B cell (primary cell): ENCODE measurements around the gene FAM13B. TPM values are rescaled to one million over a fixed set of nuclear protein-coding genes. Genes with fewer than 3 reads are reported as not detected.

Experiments used
- ATAC-seq: fragments of 200-7000 bp; cut with Tn5 transposase; one replicate; pipeline ENCODE4 v1.10.0; 2021; ENCODE audit warnings: low read depth, mild to moderate bottlenecking, moderate number of reproducible peaks, moderate library complexity
- CTCF ChIA-PET: fragments of 350-600 bp; sonication (Branson Sonifier 250); formaldehyde crosslinking; loops from one replicate; lab custom pipeline; 2021; ENCODE audit warnings: antibody characterized with exemption, inconsistent platforms; lab: Charles Lee
- POLR2A ChIA-PET: fragments of 350-600 bp; sonication (Branson Sonifier 250); formaldehyde crosslinking; loops from one replicate; lab custom pipeline; 2021; ENCODE audit warnings: antibody characterized with exemption; lab: Charles Lee
- DNase-seq: peaks from one replicate; pipeline ENCODE4 v3.0.0; 2013
- H2AFZ ChIP-seq: 2 replicates; pipeline ENCODE4 v1.6.1; 2012; ENCODE audit warnings: mild to moderate bottlenecking, low read depth, low read length; ENCODE audit not compliant: insufficient read depth, poor library complexity, severe bottlenecking
- H3K27ac ChIP-seq, 2 donors: 1 replicate in 1 of 2; 2 replicates in 1 of 2; pipeline ENCODE4 v1.5.1; 2012 to 2013; ENCODE audit warnings: low read length in 2 of 2, mild to moderate bottlenecking in 2 of 2, moderate library complexity in 1 of 2
- H3K27me3 ChIP-seq, 4 experiments: fragments of 200-600 bp in 1 of 4; sonication (generic) in 1 of 4; replicated peaks in 1 of 4; 1 replicate in 2 of 4; 2 replicates in 2 of 4; pipeline versions ENCODE4 v1.6.1 to v1.7.0; 2013 to 2016; ENCODE audit warnings: low read length in 3 of 4, mild to moderate bottlenecking in 2 of 4, mixed read lengths in 1 of 4, moderate library complexity in 1 of 4; ENCODE audit not compliant: insufficient read depth in 4 of 4, control insufficient read depth in 3 of 4; ENCODE audit errors: control extremely low read depth in 1 of 4
- H3K36me3 ChIP-seq, 2 experiments: replicated peaks in 1 of 2; 1 replicate in 1 of 2; 2 replicates in 1 of 2; pipeline versions ENCODE4 v1.6.1 to v1.7.1; 2013; ENCODE audit warnings: low read length in 1 of 2; ENCODE audit not compliant: insufficient read depth in 2 of 2, control insufficient read depth in 1 of 2; ENCODE audit errors: control extremely low read depth in 1 of 2, extremely low read depth in 1 of 2
- H3K4me1 ChIP-seq, 2 donors: fragments of 200-600 bp in 1 of 2; sonication (generic) in 1 of 2; 1 replicate in 1 of 2; 2 replicates in 1 of 2; pipeline versions ENCODE4 v1.5.1 to v1.6.1; 2013 to 2017; ENCODE audit warnings: low read length in 2 of 2; ENCODE audit not compliant: control insufficient read depth in 2 of 2, insufficient read depth in 2 of 2
- H3K4me2 ChIP-seq: replicated peaks from 2 replicates; pipeline ENCODE3; 2012; ENCODE audit warnings: mild to moderate bottlenecking, low read depth, low read length; ENCODE audit not compliant: poor library complexity, severe bottlenecking
- H3K4me3 ChIP-seq, 5 experiments: fragments of 200-600 bp in 1 of 5; sonication (generic) in 1 of 5; 1 replicate in 3 of 5; 2 replicates in 2 of 5; pipeline versions ENCODE4 v1.5.1 to v1.7.0; 2011 to 2016; ENCODE audit warnings: low read length in 4 of 5, mild to moderate bottlenecking in 4 of 5, low read depth in 2 of 5, control low read depth in 1 of 5, moderate library complexity in 1 of 5; ENCODE audit not compliant: insufficient read depth in 1 of 5; ENCODE audit errors: control extremely low read depth in 1 of 5, extremely low read depth in 1 of 5
- H3K79me2 ChIP-seq: fragments of 200-600 bp; sonication (generic); one replicate; pipeline ENCODE4 v1.6.0; 2016; ENCODE audit warnings: low read length; ENCODE audit not compliant: control insufficient read depth, insufficient read depth
- H3K9ac ChIP-seq: fragments of 200-600 bp; sonication (generic); 2 replicates; pipeline ENCODE4 v1.6.1; 2017; ENCODE audit warnings: mild to moderate bottlenecking, low read length, moderate library complexity
- H3K9me3 ChIP-seq, 3 donors: one replicate each; pipeline versions ENCODE4 v1.6.1 to v1.7.1; 2013; ENCODE audit warnings: low read length in 2 of 3; ENCODE audit not compliant: control insufficient read depth in 2 of 3, insufficient read depth in 1 of 3; ENCODE audit errors: control extremely low read depth in 1 of 3
- H4K20me1 ChIP-seq: 2 replicates; pipeline ENCODE4 v1.6.0; 2012; ENCODE audit warnings: mild to moderate bottlenecking, low read length; ENCODE audit not compliant: insufficient read depth, control insufficient read depth, poor library complexity, severe bottlenecking
- H3K27ac Mint-ChIP-seq: one replicate; pipeline ENCODE4 v1.8.0; 2021; ENCODE audit warnings: mixed read lengths
- H3K27me3 Mint-ChIP-seq: one replicate; pipeline ENCODE4 v1.8.0; 2021; ENCODE audit warnings: mixed read lengths
- H3K4me1 Mint-ChIP-seq: one replicate; pipeline ENCODE4 v1.8.0; 2021; ENCODE audit warnings: mixed read lengths
- H3K4me3 Mint-ChIP-seq: one replicate; pipeline ENCODE4 v1.8.0; 2021; ENCODE audit warnings: mixed read lengths
- H3K9me3 Mint-ChIP-seq: one replicate; pipeline ENCODE4 v1.8.0; 2022; ENCODE audit warnings: mixed read lengths; ENCODE audit not compliant: insufficient read depth
- CTCF ChIP-seq: fragments of 200-600 bp; IDR thresholded peaks from one replicate; pipeline ENCODE4 v1.8.0; 2022; ENCODE audit warnings: antibody characterized with exemption, mild to moderate bottlenecking
- EZH2 ChIP-seq: IDR thresholded peaks from 2 replicates; pipeline ENCODE4 v1.6.1; 2012; ENCODE audit warnings: borderline replicate concordance, low read depth, mild to moderate bottlenecking, moderate library complexity, low read length; ENCODE audit not compliant: insufficient read depth, poor library complexity, severe bottlenecking
- WGBS: methylation state at CpG from one replicate; pipeline ENCODE4 v1.1.5; 2013; ENCODE audit warnings: missing lambda C conversion rate; ENCODE audit not compliant: insufficient coverage; 5-methylcytosine and 5-hydroxymethylcytosine counted together
- intact Hi-C: fragments of 100-400 bp; cut with micrococcal nuclease; formaldehyde crosslinking; loops from one replicate; pipeline ENCODE4 v1.10.0; 2022
- polyA minus RNA-seq: library from RNA; depleted of rRNA, polyadenylated mRNA; stranded (reverse); fragments of >200 nt; gene quantifications from 2 replicates; pipeline ENCODE4 v1.2.3, GENCODE V29; 2012
- polyA plus RNA-seq: library from polyadenylated mRNA; depleted of rRNA; stranded (reverse); fragments of >200 nt; gene quantifications from 2 replicates; pipeline ENCODE4 v1.2.3, GENCODE V29; 2012
- total RNA-seq, 2 donors: library from RNA; stranded (reverse); fragments of 120-200 nt in 1 of 2; gene quantifications; 1 replicate in 1 of 2; 2 replicates in 1 of 2; pipeline versions ENCODE4 v1.2.3 to v1.2.4, GENCODE V29; 2013 to 2022

FAM13B gene
- 118 and 127 TPM in 2 replicates for total RNA-seq
- 44.5 TPM for total RNA-seq (2013)
- polyA plus RNA-seq: 17.3 and 24.9 TPM in 2 replicates
- 25.3 and 43.5 TPM in 2 replicates for polyA minus RNA-seq

- H3K9ac ChIP-seq: peak within 1 kb of the TSS; percentile 95
- Mint-ChIP-seq H3K27ac (peak within 1 kb of the TSS; percentile 96), H3K9me3 (no peaks in the 10 kb centered on the region), H3K4me3 (peak within 1 kb of the TSS; percentile 94), H3K27me3 (no peaks in the 10 kb centered on the region), H3K4me1 (peaks cover 61% of the 10 kb centered on the region)
- H4K20me1 ChIP-seq: peaks cover 42% of the 10 kb centered on the region
- DNase-seq (peak; percentile 92), ATAC-seq (peak; percentile 70)
- H3K4me1 ChIP-seq: peaks cover 49 to 54% of the 10 kb centered on the region in 2 donors
- intact Hi-C loops: loop anchor here (1.0 to 10.0 kb wide), 6 partner anchors 146 to 542 kb away; partner anchors contain the start of genes BRD8, CDC25C, ETF1 and HNRNPA0
- WGBS: under 1% methylated on average over 76 of the region's 81 CpGs
- TF ChIP-seq EZH2: no peak
- no peak for TF ChIP-seq CTCF
- H3K27me3 ChIP-seq: no peaks in the 10 kb centered on the region
- H3K79me2 ChIP-seq: peaks cover 59% of the 10 kb centered on the region
- no peaks in the 10 kb centered on the region for H3K36me3 ChIP-seq
- peak within 1 kb of the TSS; percentile 90 for H3K4me2 ChIP-seq
- ChIA-PET POLR2A (no interaction called here), CTCF (interaction anchor here (0.7 to 5.3 kb wide), 10 partner anchors 10 to 321 kb away, joined by 3 to 101 read pairs (median 4); no protein-coding TSS in a partner anchor)
- no peaks in the 10 kb centered on the region for H3K9me3 ChIP-seq
- peak within 1 kb of the TSS; percentile 91 to 98 (median 93) for H3K4me3 ChIP-seq
- peak within 1 kb of the TSS; percentile 96 to 97 for H3K27ac ChIP-seq
- peak within 1 kb of the TSS; percentile 90 for H2AFZ ChIP-seq
Measured at GRCh38 chr5:138032572-138033385, at the start of gene FAM13B. Gene FAM13B, minus strand, starts transcription at chr5:138033079. Its CDS starts 13,968 bp downstream, at chr5:138019111.

- ChIA-PET POLR2A (no interaction called here), CTCF (interaction anchor here (0.6 to 11.8 kb wide), 5 partner anchors 10 to 732 kb away, joined by 3 to 278 read pairs (median 3); no protein-coding TSS in a partner anchor)
- intact Hi-C loops: loop anchor here (2.0 kb wide), 1 partner anchor 21 kb away; no protein-coding TSS in a partner anchor
- no peak overlapping the region for H3K27ac Mint-ChIP-seq
- no peak for DNase-seq
- no peak for ATAC-seq
- Histone ChIP-seq H4K20me1 (no peaks in the 10 kb centered on the region), H3K4me1 (peaks cover 3 to 15% of the 10 kb centered on the region in 2 donors), H3K27ac (no peak overlapping the region), H3K9me3 (no peaks in the 10 kb centered on the region), H3K4me3 (no peak overlapping the region), H3K79me2 (no peaks in the 10 kb centered on the region), H3K27me3 (no peaks in the 10 kb centered on the region), H3K4me2 (no peak overlapping the region), H2AFZ (no peak overlapping the region), H3K36me3 (no peaks in the 10 kb centered on the region), H3K9ac (no peak overlapping the region)
- H3K27me3 Mint-ChIP-seq: no peaks in the 10 kb centered on the region
- TF ChIP-seq EZH2 (no peak), CTCF (no peak)
- peaks cover 10% of the 10 kb centered on the region for H3K4me1 Mint-ChIP-seq
- H3K9me3 Mint-ChIP-seq: no peaks in the 10 kb centered on the region
- no peak overlapping the region for H3K4me3 Mint-ChIP-seq
- 89% methylated on average over 3 of the region's 4 CpGs for WGBS
Measured at GRCh38 chr5:138082033-138082432, 49.2 kb upstream of the FAM13B start.
